ENCODE data around the gene FASN.
A peak's percentile ranks its signal among the peaks of the same experiment; 100 is the strongest.

FASN gene

GRCh38 chr17:82117139-82118090 is 19.4 kb upstream of the FASN start:
- H4K8ac ChIP-seq (ENCODE audit: low read depth, low read length) = no peak overlapping the region
- H3K4me1 ChIP-seq (ENCODE audit: control insufficient read depth in 2 of 2, insufficient read depth in 1 of 2, low read depth in 1 of 2, low read length in 2 of 2) = peaks cover 22 to 23% of the 10 kb centered on the region in 2 donors
- H3K23ac ChIP-seq (ENCODE audit: low read depth, low read length, poor library complexity) = no peak overlapping the region
- WGBS, 2 donors (ENCODE audit: extremely low coverage in 2 of 2, insufficient read length in 2 of 2, insufficient replicate concordance in 1 of 2) = no CpG with 5 or more reads among the region's 22 CpGs
- no peak overlapping the region for H3K14ac ChIP-seq (ENCODE audit: low read length)
- H3K4me2 ChIP-seq (ENCODE audit: insufficient read depth, low read length, poor library complexity, severe bottlenecking) = no peak overlapping the region
- peak overlapping the region; percentile 74 for H4K91ac ChIP-seq (ENCODE audit: low read depth, low read length, poor library complexity)
- no peak for DNase-seq (ENCODE audit: low spot score)
- H2AFZ ChIP-seq (ENCODE audit: low read length) = no peak overlapping the region
- H3K4me3 ChIP-seq (ENCODE audit: low read length in 2 of 2) = no peak overlapping the region
- H3K79me1 ChIP-seq (ENCODE audit: low read depth, low read length) = peaks cover 3% of the 10 kb centered on the region
- peak overlapping the region; percentile 61 for H3K18ac ChIP-seq (ENCODE audit: low read length)
- H2BK12ac ChIP-seq (ENCODE audit: low read length) = no peak overlapping the region
- no peak overlapping the region for H3K9ac ChIP-seq (ENCODE audit: low read depth, low read length, poor library complexity)
- H2AK5ac ChIP-seq (ENCODE audit: low read depth, low read length) = peak overlapping the region; percentile 19
- no peak overlapping the region for H3K27ac ChIP-seq (replicated peaks; ENCODE audit: low read length)
- no peak overlapping the region for H2BK15ac ChIP-seq (ENCODE audit: low read length)
- H3K9me3 ChIP-seq (replicated peaks in 1 of 2; ENCODE audit: control insufficient read depth in 2 of 2, insufficient read depth in 1 of 2, low read depth in 1 of 2, low read length in 2 of 2) = no peaks in the 10 kb centered on the region
- no peak overlapping the region for H2BK5ac ChIP-seq (ENCODE audit: low read length)
- peak overlapping the region; percentile 63 for H2BK120ac ChIP-seq (ENCODE audit: low read depth, low read length)
- H3K36me3 ChIP-seq (replicated peaks in 1 of 2; ENCODE audit: control insufficient read depth in 2 of 2, insufficient read depth in 2 of 2, low read length in 2 of 2) = peaks cover 8 to 11% of the 10 kb centered on the region in 2 donors
- no peaks in the 10 kb centered on the region for H3K27me3 ChIP-seq (ENCODE audit: control insufficient read depth in 3 of 3, insufficient read depth in 3 of 3, low read depth in 1 of 3, low read length in 3 of 3)
- H3K4ac ChIP-seq (ENCODE audit: low read length) = peak overlapping the region; percentile 87

- no peak overlapping the region for H3K4me3 ChIP-seq (ENCODE audit: low read length in 2 of 2)
- H3K9ac ChIP-seq (ENCODE audit: low read depth, low read length, poor library complexity) = no peak overlapping the region
- H3K79me1 ChIP-seq (ENCODE audit: low read depth, low read length) = peaks cover 3% of the 10 kb centered on the region
- H3K4me1 ChIP-seq (ENCODE audit: control insufficient read depth in 2 of 2, insufficient read depth in 1 of 2, low read depth in 1 of 2, low read length in 2 of 2) = peaks cover 22 to 23% of the 10 kb centered on the region in 2 donors
- peak overlapping the region; percentile 44 for H2BK120ac ChIP-seq (ENCODE audit: low read depth, low read length)
- H3K18ac ChIP-seq (ENCODE audit: low read length) = peak overlapping the region; percentile 70
- peak overlapping the region; percentile 62 for H2BK15ac ChIP-seq (ENCODE audit: low read length)
- H4K8ac ChIP-seq (ENCODE audit: low read depth, low read length) = no peak overlapping the region
- peaks cover 8 to 20% of the 10 kb centered on the region in 2 donors for H3K36me3 ChIP-seq (replicated peaks in 1 of 2; ENCODE audit: control insufficient read depth in 2 of 2, insufficient read depth in 2 of 2, low read length in 2 of 2)
- no CpG with 5 or more reads among the region's 6 CpGs for WGBS, 2 donors (ENCODE audit: extremely low coverage in 2 of 2, insufficient read length in 2 of 2, insufficient replicate concordance in 1 of 2)
- H3K27me3 ChIP-seq (ENCODE audit: control insufficient read depth in 3 of 3, insufficient read depth in 3 of 3, low read depth in 1 of 3, low read length in 3 of 3) = no peaks in the 10 kb centered on the region
- H2AK5ac ChIP-seq (ENCODE audit: low read depth, low read length) = peak overlapping the region; percentile 53
- H3K14ac ChIP-seq (ENCODE audit: low read length) = no peak overlapping the region
- H3K27ac ChIP-seq (replicated peaks; ENCODE audit: low read length) = no peak overlapping the region
- H4K91ac ChIP-seq (ENCODE audit: low read depth, low read length, poor library complexity) = no peak overlapping the region
- H3K4me2 ChIP-seq (ENCODE audit: insufficient read depth, low read length, poor library complexity, severe bottlenecking) = no peak overlapping the region
- no peak overlapping the region for H3K23ac ChIP-seq (ENCODE audit: low read depth, low read length, poor library complexity)
- H2BK5ac ChIP-seq (ENCODE audit: low read length) = peak overlapping the region; percentile 10
- DNase-seq (ENCODE audit: low spot score) = no peak
- no peaks in the 10 kb centered on the region for H3K9me3 ChIP-seq (replicated peaks in 1 of 2; ENCODE audit: control insufficient read depth in 2 of 2, insufficient read depth in 1 of 2, low read depth in 1 of 2, low read length in 2 of 2)
- H3K4ac ChIP-seq (ENCODE audit: low read length) = no peak overlapping the region
- H2AFZ ChIP-seq (ENCODE audit: low read length) = no peak overlapping the region
- no peak overlapping the region for H2BK12ac ChIP-seq (ENCODE audit: low read length)
These were observed 18.2 kb upstream of the FASN start for GRCh38 chr17:82116246-82116645.

- Histone ChIP-seq H3K4me2 (ENCODE audit: insufficient read depth, low read length, poor library complexity, severe bottlenecking) (no peak overlapping the region), H3K18ac (ENCODE audit: low read length) (no peak overlapping the region), H3K9ac (ENCODE audit: low read depth, low read length, poor library complexity) (peak overlapping the region; percentile 81), H3K27me3 (ENCODE audit: control insufficient read depth in 3 of 3, insufficient read depth in 3 of 3, low read depth in 1 of 3, low read length in 3 of 3) (no peaks in the 10 kb centered on the region), H3K14ac (ENCODE audit: low read length) (peak overlapping the region; percentile 89), H2AFZ (ENCODE audit: low read length) (no peak overlapping the region), H3K27ac (replicated peaks; ENCODE audit: low read length) (no peak overlapping the region), H3K23ac (ENCODE audit: low read depth, low read length, poor library complexity) (no peak overlapping the region), H2BK120ac (ENCODE audit: low read depth, low read length) (no peak overlapping the region), H3K9me3 (replicated peaks in 1 of 2; ENCODE audit: control insufficient read depth in 2 of 2, insufficient read depth in 1 of 2, low read depth in 1 of 2, low read length in 2 of 2) (no peaks in the 10 kb centered on the region), H3K4me1 (ENCODE audit: control insufficient read depth in 2 of 2, insufficient read depth in 1 of 2, low read depth in 1 of 2, low read length in 2 of 2) (peaks cover 22 to 23% of the 10 kb centered on the region in 2 donors), H2AK5ac (ENCODE audit: low read depth, low read length) (peak overlapping the region; percentile 63), H2BK5ac (ENCODE audit: low read length) (no peak overlapping the region), H3K4ac (ENCODE audit: low read length) (no peak overlapping the region), H3K4me3 (ENCODE audit: low read length in 2 of 2) (no peak overlapping the region), H4K8ac (ENCODE audit: low read depth, low read length) (no peak overlapping the region), H3K36me3 (replicated peaks in 1 of 2; ENCODE audit: control insufficient read depth in 2 of 2, insufficient read depth in 2 of 2, low read length in 2 of 2) (peaks cover 8 to 20% of the 10 kb centered on the region in 2 donors), H3K79me1 (ENCODE audit: low read depth, low read length) (peaks cover 3% of the 10 kb centered on the region), H2BK12ac (ENCODE audit: low read length) (no peak overlapping the region), H4K91ac (ENCODE audit: low read depth, low read length, poor library complexity) (no peak overlapping the region), H2BK15ac (ENCODE audit: low read length) (no peak overlapping the region)
- no CpG with 5 or more reads among the region's 9 CpGs for WGBS, 2 donors (ENCODE audit: extremely low coverage in 2 of 2, insufficient read length in 2 of 2, insufficient replicate concordance in 1 of 2)
- no peak for DNase-seq (ENCODE audit: low spot score)
These were observed 16.8 kb upstream of the FASN start for GRCh38 chr17:82114872-82115271.

GRCh38 chr17:82114447-82114846 is 16.4 kb upstream of the FASN start:
- H3K27ac ChIP-seq (replicated peaks; ENCODE audit: low read length) = no peak overlapping the region
- whole genome bisulfite sequencing, 2 donors (ENCODE audit: extremely low coverage in 2 of 2, insufficient read length in 2 of 2, insufficient replicate concordance in 1 of 2) = no CpG with 5 or more reads among the region's 10 CpGs

More at GRCh38 chr17:82114447-82114846, 16.4 kb upstream of the FASN start:
- peak overlapping the region; percentile 64 for H3K18ac ChIP-seq (ENCODE audit: low read length)
- H3K23ac ChIP-seq (ENCODE audit: low read depth, low read length, poor library complexity) = no peak overlapping the region
- H3K4ac ChIP-seq (ENCODE audit: low read length) = no peak overlapping the region
- H2BK15ac ChIP-seq (ENCODE audit: low read length) = no peak overlapping the region
- H3K79me1 ChIP-seq (ENCODE audit: low read depth, low read length) = peaks cover 3% of the 10 kb centered on the region
- peak overlapping the region; percentile 63 for H2BK12ac ChIP-seq (ENCODE audit: low read length)
- no peaks in the 10 kb centered on the region for H3K9me3 ChIP-seq (replicated peaks in 1 of 2; ENCODE audit: control insufficient read depth in 2 of 2, insufficient read depth in 1 of 2, low read depth in 1 of 2, low read length in 2 of 2)
- H2BK120ac ChIP-seq (ENCODE audit: low read depth, low read length) = no peak overlapping the region
- peaks cover 8 to 20% of the 10 kb centered on the region in 2 donors for H3K36me3 ChIP-seq (replicated peaks in 1 of 2; ENCODE audit: control insufficient read depth in 2 of 2, insufficient read depth in 2 of 2, low read length in 2 of 2)
- H3K27me3 ChIP-seq (ENCODE audit: control insufficient read depth in 3 of 3, insufficient read depth in 3 of 3, low read depth in 1 of 3, low read length in 3 of 3) = no peaks in the 10 kb centered on the region
- H3K14ac ChIP-seq (ENCODE audit: low read length) = peak overlapping the region; percentile 94
- no peak overlapping the region for H4K91ac ChIP-seq (ENCODE audit: low read depth, low read length, poor library complexity)
- peak overlapping the region; percentile 21 for H3K9ac ChIP-seq (ENCODE audit: low read depth, low read length, poor library complexity)
- H3K4me1 ChIP-seq (ENCODE audit: control insufficient read depth in 2 of 2, insufficient read depth in 1 of 2, low read depth in 1 of 2, low read length in 2 of 2) = peaks cover 21 to 22% of the 10 kb centered on the region in 2 donors
- DNase-seq (ENCODE audit: low spot score) = no peak
- H2AK5ac ChIP-seq (ENCODE audit: low read depth, low read length) = peak overlapping the region; percentile 84
- H3K4me3 ChIP-seq (ENCODE audit: low read length in 2 of 2) = no peak overlapping the region
- no peak overlapping the region for H2AFZ ChIP-seq (ENCODE audit: low read length)
- H4K8ac ChIP-seq (ENCODE audit: low read depth, low read length) = no peak overlapping the region
- no peak overlapping the region for H2BK5ac ChIP-seq (ENCODE audit: low read length)
- H3K4me2 ChIP-seq (ENCODE audit: insufficient read depth, low read length, poor library complexity, severe bottlenecking) = no peak overlapping the region

Data from neuronal stem cell (in vitro differentiated cells).